GM11168 (cell line): ENCODE data around the gene PIGP.
"Not testable (repeated sequence)": the region's sequence is repeated elsewhere in the genome, so short reads cannot be mapped to it uniquely, and the experiment has no call there.

Experiments used
- in situ Hi-C: fragments of 300-500 bp; cut with MboI; formaldehyde crosslinking; loops from one replicate; pipeline ENCODE4 v1.12.0; 2022; ENCODE audit warnings: low sequenced_read_pairs; ENCODE audit not compliant: unreplicated experiment

Gene PIGP

DNA sequence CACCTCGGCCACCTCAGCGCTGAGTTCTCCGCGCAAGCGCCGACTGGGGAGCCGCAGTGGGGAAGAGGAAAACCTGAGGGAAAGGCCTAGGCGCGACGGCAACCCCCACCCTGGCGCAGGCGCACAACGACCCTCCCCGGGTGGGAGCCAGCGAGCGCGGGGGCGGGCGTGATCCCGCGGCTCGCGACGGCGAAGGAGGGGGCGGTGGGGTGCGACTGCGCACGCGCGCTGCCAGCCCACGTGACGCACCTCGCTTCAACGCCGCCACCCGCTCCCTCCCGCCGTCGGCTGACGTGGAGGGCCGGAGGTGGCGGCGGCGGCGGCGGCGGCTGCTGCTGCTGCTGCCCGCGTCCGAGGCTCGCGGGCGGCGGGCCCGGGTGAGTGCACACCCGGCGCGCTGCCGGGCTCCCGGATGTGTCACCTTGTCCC lies at the start of gene PIGP, which contains the start of gene TTC3:
Gene PIGP (minus strand): TSS at position 84 of the 429 bp plus-strand sequence. CDS start 556 bp downstream, outside the sequence.
Gene TTC3 (plus strand): TSS at position 267 of the 429 bp plus-strand sequence. CDS start 14,004 bp downstream, outside the sequence.
- in situ Hi-C loops = no loop called here

- in situ Hi-C loops = no loop called here
Measured at GRCh38 chr21:37119421-37120218, 46.7 kb upstream of the PIGP start.

DNA sequence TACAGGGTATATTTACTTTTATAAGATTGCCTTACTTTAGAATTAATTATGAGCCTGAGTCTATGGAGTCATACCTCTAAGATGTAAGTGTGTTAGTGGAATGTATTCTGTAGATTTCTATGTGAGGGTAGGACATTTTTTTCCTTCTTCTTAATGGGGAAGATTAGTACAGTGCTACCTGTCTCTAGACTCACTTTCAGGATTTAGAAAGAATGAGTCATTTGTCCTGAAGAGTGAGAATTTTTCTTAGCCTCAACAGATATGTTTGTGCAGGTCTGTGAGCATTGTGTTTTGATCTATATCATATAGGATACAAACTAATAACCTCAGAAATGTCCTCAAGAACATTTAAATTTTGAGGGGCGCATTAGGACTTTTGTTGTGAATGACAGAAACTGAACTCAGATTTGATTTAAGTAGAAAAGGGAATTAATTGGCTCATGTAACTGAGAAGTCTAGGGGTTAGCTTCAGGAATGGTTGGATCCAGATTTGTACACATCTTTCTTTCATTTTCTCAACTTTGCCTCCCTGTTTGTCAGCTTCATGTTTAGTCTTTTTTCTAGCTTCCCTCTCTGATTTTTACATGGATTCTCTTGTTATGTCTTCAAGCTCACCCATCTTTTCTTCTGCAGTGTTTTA lies 45.4 kb upstream of the PIGP start:
- in situ Hi-C loops = no loop called here

GRCh38 chr21:37117204-37117603 lies 44.3 kb upstream of the PIGP start:
- in situ Hi-C loops = no loop called here

DNA sequence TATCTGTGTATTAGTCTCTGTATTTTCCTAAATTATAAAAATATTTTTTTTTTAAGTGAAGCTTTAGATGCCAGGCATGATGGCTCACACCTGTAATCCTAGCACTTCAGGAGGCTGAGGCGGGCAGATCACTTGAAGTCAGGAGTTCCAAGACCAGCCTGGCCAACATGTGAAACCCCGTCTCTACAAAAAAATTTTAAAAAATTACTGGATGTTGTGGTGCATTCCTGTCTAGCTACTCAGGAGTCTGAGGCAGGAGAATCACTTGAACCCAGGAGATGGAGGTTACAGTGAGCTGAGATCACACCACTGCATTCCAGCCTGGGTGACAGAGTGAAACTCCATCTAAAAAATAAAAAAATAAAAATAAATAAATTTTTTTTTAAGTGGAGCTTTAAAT lies 43.6 kb upstream of the PIGP start:
- in situ Hi-C loops = not testable (repeated sequence)

GRCh38 chr21:37114301-37114700 lies 41.4 kb upstream of the PIGP start:
- in situ Hi-C loops = not testable (repeated sequence)

- in situ Hi-C loops = not testable (repeated sequence)
Measured at GRCh38 chr21:37111029-37111428, 38.2 kb upstream of the PIGP start.

GRCh38 chr21:37106998-37107397 lies 34.1 kb upstream of the PIGP start:
- in situ Hi-C loops = no loop called here

- in situ Hi-C loops = not testable (repeated sequence)
Measured at GRCh38 chr21:37102746-37103145, 29.9 kb upstream of the PIGP start.

- in situ Hi-C loops = no loop called here
Measured at GRCh38 chr21:37101384-37101783, 28.5 kb upstream of the PIGP start.

DNA sequence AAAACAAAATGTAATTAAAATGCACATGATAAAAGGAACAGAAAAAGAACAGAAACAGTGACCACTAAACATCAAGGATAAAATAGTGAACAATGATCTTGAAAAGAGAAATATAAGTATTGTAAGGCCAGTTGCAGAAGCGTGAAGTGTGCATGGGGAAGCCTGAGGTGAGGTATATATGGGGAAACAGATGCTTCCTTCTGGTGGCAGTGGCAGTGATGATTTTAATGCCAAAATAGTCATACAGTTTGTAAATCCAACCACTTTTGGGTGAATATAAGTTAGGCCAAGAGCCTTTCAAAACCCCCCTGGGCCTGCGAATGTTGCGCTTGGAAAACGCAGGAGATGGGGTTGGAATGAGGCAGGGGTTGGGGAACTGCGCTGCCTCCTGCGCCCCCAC lies 27.4 kb upstream of the PIGP start:
- in situ Hi-C loops = no loop called here

DNA sequence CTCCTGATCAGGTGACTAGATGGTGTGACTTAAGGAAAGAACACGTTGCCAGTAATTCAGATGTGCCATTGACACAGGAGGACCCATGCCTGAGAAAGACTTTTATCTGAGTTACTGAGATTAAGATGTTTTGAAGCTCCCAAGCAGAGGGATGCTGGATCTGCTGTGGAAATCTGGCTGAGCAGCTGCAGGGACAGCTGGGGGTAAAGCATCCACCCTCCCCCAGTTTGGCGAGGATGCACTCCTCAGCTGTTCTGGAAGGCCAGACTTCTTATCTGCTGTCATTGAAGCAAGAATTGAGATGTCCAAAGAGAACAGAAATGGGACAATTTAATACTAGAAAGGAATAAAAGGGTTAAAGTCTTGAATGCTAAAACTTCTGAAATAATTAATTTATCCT lies 25.9 kb upstream of the PIGP start:
- in situ Hi-C loops = no loop called here

DNA sequence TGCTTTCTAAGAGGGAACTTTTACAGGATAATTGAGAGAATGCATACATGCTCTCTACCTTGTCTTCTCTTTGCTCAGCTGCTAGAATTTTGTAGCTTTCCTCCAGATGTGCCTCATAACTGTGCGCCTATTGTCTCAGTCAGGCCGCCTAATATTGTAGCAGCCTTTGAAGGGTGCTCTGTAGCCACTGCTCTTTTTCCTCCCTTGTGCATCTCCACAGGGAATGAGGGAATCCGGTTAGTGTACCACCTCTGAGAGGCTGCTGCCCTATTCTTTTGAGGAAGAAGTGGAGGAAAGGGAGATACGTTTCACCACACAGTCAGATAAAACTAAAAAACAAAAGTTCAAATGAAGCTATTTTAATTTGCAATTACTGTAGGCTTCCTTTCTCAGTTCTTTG lies 22.9 kb upstream of the PIGP start:
- in situ Hi-C loops = no loop called here

DNA sequence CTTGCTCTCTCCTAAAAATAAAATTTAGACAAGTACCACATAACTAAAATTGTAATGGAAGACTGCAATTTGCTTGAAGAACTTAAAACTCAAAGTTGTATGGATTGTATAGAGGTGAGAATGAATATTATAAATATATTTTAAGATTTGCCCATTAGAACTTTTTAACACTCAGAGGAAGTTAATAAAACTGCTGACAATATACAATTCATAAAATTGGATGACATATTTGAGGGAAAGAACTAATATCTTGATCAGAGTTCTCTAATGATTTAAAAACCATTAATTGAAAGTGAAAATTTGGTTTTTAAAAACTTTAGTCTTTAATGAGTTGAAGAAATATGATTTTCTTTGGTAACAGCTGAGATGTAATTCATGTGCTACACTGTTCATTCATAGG lies 21.1 kb upstream of the PIGP start:
- in situ Hi-C loops = no loop called here

DNA sequence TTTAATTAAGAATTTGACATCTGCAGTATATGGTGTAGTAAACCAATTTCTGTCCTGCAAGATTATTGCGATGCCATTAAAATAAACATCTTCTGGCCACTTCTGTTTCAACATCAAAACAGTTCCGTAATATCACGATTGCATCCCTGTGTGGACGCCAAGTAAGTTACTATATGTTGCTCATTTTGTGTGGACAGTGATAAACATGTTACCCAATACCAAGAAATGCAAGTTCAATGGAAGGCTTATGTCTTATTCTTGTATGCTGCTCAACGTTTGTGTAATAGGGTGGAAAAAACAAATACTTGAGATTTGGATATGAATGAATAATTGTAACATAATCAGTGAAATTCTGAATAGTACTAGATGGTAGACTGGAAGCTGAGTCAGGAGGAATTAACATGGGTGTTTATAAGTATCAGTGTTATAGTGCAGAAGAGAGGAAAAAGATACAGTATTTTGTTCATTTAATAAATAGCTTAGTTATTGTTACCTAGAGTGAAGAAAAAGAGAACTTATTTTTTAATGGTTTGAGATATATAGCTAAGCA lies 15.4 kb upstream of the PIGP start:
- in situ Hi-C loops = no loop called here

DNA sequence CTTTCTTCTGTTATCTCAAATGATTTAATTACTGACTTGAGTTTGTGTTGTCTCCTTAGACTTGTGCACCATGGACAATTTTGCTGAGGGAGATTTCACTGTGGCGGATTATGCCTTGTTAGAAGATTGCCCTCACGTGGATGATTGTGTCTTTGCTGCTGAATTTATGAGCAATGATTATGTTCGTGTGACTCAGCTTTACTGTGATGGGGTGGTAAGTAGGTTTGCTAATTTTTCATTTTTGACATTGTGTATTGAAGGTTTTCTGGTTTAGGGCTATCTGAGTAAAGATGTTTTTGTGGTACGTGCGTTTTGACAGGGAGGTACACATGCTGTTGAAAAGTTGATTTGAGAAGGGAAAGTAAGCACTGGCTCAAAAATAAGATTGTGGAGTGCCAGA lies 14.3 kb upstream of the PIGP start:
- in situ Hi-C loops = no loop called here

GRCh38 chr21:37085726-37086125 lies 12.9 kb upstream of the PIGP start:
- in situ Hi-C loops = no loop called here

GRCh38 chr21:37082856-37083528 lies 10.1 kb upstream of the PIGP start:
- in situ Hi-C loops = no loop called here

DNA sequence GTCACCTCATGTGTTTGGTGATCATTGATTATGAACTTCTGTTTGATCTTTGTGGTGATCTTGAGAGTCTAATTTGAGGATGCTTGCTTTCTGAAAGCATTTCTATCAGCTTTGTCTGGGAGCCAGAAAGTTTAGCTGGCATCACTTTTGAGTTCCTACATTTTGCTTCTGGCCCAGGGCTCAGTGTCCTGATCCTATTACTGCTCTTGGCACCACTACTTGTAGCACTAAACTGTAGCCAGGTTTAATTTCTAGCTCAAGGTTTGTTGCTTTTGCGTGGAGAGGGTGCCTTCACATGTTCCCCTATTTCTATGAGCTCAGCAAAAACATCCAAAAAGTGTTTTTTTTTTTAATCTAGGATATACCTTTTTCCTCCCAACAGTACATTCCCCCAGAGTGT lies 9.5 kb upstream of the PIGP start:
- in situ Hi-C loops = no loop called here

- in situ Hi-C loops = no loop called here
Measured at GRCh38 chr21:37079211-37079824, 6.4 kb upstream of the PIGP start.
